Cardiac fibroblast (primary cell): ENCODE measurements around the gene COMMD7.

Source experiments
- DNase-seq, 2 donors: peaks; one replicate each; pipeline versions ENCODE4 v3.0.0 to v3.0.0-alpha.2; 2010; ENCODE audit warnings: low read depth in 2 of 2
- H3K4me3 ChIP-seq, 2 donors: replicated peaks in 1 of 2; 1 replicate in 1 of 2; 2 replicates in 1 of 2; pipeline ENCODE4 v1.5.1; 2011; ENCODE audit warnings: low read depth in 2 of 2, low read length in 2 of 2, mild to moderate bottlenecking in 2 of 2, moderate library complexity in 1 of 2
- TF ChIP-seq, protein P1 (sequence below): IDR thresholded peaks from one replicate; pipeline ENCODE4 v1.5.1; 2011; ENCODE audit warnings: low read depth, mild to moderate bottlenecking, low read length, inconsistent platforms

Gene COMMD7

DNA sequence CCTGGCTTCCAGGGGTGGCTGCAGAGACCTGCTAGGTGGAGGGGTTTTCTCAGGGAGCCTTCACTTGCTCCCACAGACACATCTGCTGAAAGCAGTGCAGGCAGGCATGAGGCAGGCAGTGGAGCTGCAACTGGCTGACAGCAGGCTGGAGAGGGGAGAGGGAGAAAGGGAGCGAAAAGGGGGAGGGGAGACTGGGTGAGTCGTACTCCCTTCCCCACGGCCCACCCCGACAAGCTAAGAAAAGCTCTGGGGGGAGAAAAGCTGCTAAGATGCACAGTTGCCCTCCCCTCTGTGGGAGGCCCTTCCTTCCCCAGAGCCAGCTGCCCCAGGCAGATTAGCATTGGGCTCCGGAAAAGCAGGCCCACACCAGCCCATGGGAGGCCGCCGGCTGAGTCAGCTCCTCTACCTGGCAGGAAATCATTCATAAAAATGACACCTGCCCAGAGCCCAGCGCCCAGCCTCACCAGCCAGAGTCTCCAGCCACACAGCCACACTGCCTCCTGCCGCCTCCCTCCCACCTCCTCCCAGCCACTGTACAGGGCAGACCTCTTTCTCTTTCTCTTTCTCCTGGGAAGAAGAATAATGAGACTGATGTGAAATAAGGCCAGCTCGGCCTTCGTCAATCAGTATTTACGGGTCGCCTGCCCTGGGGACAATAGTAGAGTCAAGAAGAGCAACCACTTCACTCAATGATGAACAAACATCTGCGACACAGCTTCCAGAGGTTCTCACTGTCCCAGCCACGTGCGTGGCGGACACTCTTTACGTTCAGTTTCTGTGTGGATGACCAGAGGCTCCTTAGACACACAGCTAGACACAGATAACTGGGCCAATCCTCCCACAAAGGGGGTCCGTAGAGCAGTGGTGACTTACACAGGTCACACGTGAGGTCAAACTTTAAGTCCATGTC, 61.8 kb downstream of the COMMD7 start:
- DNase-seq = peak in 1 of 2 donors; percentile 6
- no peak overlapping the region for H3K4me3 ChIP-seq
- TF ChIP-seq, protein P1, sequence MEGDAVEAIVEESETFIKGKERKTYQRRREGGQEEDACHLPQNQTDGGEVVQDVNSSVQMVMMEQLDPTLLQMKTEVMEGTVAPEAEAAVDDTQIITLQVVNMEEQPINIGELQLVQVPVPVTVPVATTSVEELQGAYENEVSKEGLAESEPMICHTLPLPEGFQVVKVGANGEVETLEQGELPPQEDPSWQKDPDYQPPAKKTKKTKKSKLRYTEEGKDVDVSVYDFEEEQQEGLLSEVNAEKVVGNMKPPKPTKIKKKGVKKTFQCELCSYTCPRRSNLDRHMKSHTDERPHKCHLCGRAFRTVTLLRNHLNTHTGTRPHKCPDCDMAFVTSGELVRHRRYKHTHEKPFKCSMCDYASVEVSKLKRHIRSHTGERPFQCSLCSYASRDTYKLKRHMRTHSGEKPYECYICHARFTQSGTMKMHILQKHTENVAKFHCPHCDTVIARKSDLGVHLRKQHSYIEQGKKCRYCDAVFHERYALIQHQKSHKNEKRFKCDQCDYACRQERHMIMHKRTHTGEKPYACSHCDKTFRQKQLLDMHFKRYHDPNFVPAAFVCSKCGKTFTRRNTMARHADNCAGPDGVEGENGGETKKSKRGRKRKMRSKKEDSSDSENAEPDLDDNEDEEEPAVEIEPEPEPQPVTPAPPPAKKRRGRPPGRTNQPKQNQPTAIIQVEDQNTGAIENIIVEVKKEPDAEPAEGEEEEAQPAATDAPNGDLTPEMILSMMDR = no peak

DNA sequence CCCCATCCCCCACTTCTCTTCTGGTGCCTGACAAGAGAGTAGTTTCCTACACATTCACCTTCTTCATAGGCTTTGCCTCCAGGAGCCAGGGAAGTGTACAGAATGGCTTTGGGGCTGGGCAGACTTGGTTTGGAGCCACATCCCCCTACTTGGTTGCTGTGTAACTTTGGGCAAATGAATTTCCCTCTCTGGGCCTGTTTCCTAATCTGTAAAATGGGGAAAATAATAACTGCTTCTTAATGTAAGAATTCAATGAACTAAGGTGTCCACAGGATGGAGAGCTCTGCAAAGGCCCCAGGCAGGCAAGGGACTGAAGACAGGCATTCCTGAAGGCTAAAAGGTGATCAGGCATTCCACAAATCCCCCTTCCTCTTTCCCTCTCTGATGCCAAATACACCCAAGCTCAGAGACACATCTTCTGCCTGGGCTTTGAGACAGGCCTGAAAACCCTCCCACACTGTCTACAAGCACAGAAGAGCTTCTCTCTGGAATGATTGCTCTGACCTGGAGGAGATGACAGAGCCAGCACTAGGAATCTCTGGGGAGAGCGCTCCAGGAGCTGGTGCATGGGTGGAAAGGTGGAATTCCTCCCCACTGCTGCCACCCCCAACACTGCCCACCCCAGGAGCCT, 62.6 kb downstream of the COMMD7 start:
- no peak for DNase-seq
- H3K4me3 ChIP-seq = no peak overlapping the region
- TF ChIP-seq, protein P1 = no peak

DNA sequence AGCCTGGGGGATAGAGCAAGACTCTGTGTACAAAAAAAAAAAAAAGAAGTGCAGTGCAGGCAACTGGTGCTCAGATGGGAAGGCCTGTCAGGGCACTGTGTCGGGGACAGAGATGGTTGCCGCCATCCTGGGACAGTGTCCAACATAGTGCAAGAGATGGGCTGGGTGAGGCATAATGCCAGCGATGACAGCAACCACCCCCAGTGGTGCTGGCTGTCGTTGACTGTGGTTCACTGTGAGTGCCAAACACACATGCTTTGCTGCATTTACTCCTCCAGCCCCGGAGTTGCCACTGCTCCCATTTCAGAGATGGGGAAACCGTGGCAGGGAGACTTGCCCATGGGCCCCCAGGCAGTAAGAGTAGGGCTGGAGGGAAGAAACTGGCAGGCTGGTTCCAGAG, 64.3 kb downstream of the COMMD7 start:
- peak in 1 of 2 donors; percentile 44 for DNase-seq
- H3K4me3 ChIP-seq = no peak overlapping the region
- TF ChIP-seq, protein P1 = no peak

DNA sequence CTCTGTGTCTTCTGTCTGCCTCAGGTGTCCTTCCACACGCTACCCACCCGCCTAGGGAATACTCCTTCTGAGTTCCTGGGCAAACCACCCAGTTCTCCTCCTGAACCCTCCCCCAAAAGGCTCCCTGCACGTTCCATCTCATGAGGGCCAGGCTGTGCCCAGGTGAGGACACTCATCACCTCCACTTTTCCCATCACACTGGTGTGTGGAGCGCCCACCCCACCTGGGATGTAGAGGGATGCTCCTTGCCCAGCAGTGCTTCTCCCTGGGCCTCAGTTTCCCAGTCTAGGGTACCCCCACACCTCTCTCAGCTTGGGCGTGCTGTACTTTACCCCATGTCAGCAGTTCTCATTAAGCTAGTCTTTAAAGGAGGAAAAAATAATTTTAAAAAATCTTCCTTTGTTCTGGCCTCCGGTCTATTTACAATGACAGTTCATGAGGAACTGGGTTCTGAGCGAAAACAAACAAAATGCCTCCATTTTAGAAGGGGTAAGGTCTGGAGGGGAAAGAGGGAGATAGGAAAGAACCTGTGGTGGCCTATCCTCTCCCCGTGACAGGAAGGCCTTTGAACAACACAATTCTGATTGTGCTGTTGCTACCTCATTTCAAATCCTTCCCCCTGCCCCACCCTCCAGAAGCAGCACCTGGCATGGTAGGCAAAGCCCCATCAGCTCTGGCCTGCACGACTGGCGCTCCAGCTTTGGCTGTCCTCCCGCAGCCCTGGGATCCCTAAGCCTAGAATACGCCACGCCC, 67.9 kb downstream of the COMMD7 start:
- H3K4me3 ChIP-seq = no peak overlapping the region
- no peak for DNase-seq
- TF ChIP-seq, protein P1 = no peak

DNA sequence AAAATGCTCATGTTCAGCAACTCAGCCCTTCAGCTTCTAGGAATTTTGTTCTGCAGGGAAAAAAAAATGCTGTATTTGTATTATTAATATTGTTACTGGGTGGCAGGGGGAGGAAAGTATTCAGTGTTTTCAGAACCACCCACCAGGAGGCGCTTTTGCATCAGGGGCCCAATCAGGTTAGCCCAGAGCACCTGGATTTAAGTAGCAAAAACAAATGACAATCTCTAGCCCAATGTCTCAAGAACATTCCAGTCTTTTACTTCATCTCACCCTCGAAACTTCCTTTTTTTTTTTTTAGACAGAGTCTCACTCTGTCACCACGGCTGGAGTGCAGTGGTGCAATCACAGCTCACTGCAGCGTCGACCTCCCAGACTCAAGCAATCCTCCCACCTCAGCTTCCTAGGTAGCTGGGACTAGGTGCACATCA, 68.9 kb downstream of the COMMD7 start:
- DNase-seq = peak; percentile 65 to 77
- H3K4me3 ChIP-seq = no peak overlapping the region
- TF ChIP-seq, protein P1 = peak; percentile 90

DNA sequence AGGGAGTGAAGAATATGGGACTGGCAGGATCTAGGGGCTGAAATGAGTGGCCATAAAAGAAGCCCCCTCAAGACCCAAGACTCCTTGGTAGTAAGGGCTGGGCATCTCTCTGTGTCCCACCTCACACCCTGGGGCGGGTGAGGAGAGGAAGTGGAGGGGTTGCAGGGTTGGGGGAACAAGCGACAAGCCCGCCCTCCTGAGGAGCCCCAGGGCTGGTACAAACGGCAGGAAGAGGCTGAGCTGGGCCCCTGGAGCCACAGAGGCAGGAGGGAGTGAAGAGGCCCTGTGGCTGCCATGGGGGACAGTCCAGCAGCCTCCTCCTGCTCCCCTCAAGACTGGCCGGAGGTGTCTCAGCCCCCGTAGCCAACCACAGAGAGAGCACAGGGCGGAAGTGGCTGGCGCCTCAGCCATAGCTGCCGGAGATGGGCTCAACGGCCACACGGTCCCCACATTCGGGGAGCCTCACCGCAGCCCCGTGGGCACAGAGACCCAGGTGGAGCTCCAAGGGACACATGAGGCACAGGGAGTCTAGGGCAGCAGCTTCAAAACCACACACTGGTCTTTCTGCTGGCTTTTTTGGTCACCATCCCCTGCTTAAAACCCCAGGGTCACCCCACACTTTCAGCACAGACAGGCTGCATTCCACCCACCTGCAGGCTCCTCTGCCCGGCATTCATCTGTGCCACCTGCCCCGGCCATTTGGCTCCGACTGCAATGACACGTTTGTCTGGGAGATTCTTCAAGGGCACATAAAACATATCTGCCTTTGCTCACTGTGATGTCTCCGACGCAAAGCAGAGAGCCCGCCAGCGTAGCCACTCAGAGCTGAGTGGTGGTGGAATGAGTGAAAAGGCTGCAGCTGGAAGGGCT, 70.0 kb downstream of the COMMD7 start:
- TF ChIP-seq, protein P1 = no peak
- no peak for DNase-seq
- H3K4me3 ChIP-seq = no peak overlapping the region
